Hepatocyte (in vitro differentiated cells): ENCODE data around the gene RBMS1. TPM values are rescaled to one million over a fixed set of nuclear protein-coding genes. Genes with fewer than 3 reads are reported as not detected.

Source experiments
- DNase-seq: peaks from one replicate; pipeline ENCODE4 v3.0.0-alpha.2; 2016; ENCODE audit warnings: low spot score
- H2AFZ ChIP-seq: fragments of 200-600 bp; sonication (generic); 2 replicates; pipeline ENCODE4 v1.6.0; 2016; ENCODE audit warnings: antibody characterized with exemption, mild to moderate bottlenecking
- H3K27ac ChIP-seq: fragments of 200-600 bp; sonication (generic); 2 replicates; pipeline ENCODE4 v1.5.1; 2016; ENCODE audit warnings: mild to moderate bottlenecking
- H3K27me3 ChIP-seq: fragments of 200-600 bp; sonication (generic); 2 replicates; pipeline ENCODE4 v1.6.1; 2016
- H3K36me3 ChIP-seq: fragments of 200-600 bp; sonication (generic); replicated peaks from 2 replicates; pipeline ENCODE4 v1.5.1; 2016; ENCODE audit warnings: low read depth; ENCODE audit not compliant: insufficient read depth
- H3K4me1 ChIP-seq: fragments of 200-600 bp; sonication (generic); 2 replicates; pipeline ENCODE4 v1.5.1; 2016; ENCODE audit warnings: mild to moderate bottlenecking, moderate library complexity; ENCODE audit not compliant: insufficient read depth
- H3K4me2 ChIP-seq: fragments of 200-600 bp; sonication (generic); 2 replicates; pipeline ENCODE4 v1.6.0; 2016
- H3K4me3 ChIP-seq: fragments of 200-600 bp; sonication (generic); 2 replicates; pipeline ENCODE4 v1.5.1; 2016; ENCODE audit warnings: mild to moderate bottlenecking
- H3K79me2 ChIP-seq: fragments of 200-600 bp; sonication (generic); 2 replicates; pipeline ENCODE4 v1.6.0; 2017; ENCODE audit warnings: mild to moderate bottlenecking
- H3K9me2 ChIP-seq: fragments of 200-600 bp; sonication (generic); replicated peaks from 2 replicates; pipeline ENCODE4 v1.6.0; 2017; ENCODE audit warnings: mild to moderate bottlenecking; ENCODE audit not compliant: insufficient read depth
- H3K9me3 ChIP-seq: fragments of 200-600 bp; sonication (generic); 2 replicates; pipeline ENCODE4 v1.5.1; 2016; ENCODE audit warnings: low read depth, mild to moderate bottlenecking
- H4K20me1 ChIP-seq: fragments of 200-600 bp; sonication (generic); 2 replicates; pipeline ENCODE4 v1.6.0; 2016; ENCODE audit warnings: mild to moderate bottlenecking; ENCODE audit not compliant: insufficient read depth, poor library complexity, severe bottlenecking
- CTCF ChIP-seq: fragments of 200-600 bp; sonication (generic); IDR thresholded peaks from 2 replicates; pipeline ENCODE4 v1.5.1; 2016; ENCODE audit warnings: antibody characterized with exemption, mild to moderate bottlenecking; ENCODE audit not compliant: poor library complexity
- EZH2 ChIP-seq: fragments of 200-600 bp; sonication (generic); IDR thresholded peaks from 2 replicates; pipeline ENCODE4 v1.6.1; 2016; ENCODE audit warnings: antibody characterized with exemption, mild to moderate bottlenecking, borderline replicate concordance
- EZH2phosphoT487 ChIP-seq: fragments of 200-600 bp; sonication (generic); IDR thresholded peaks from one replicate; pipeline ENCODE4 v1.6.1; 2018; ENCODE audit warnings: antibody characterized with exemption, mild to moderate bottlenecking, low read depth, moderate library complexity; ENCODE audit not compliant: unreplicated experiment, severe bottlenecking
- WGBS: methylation state at CpG from one replicate; pipeline ENCODE4 v1.1.6; 2016; ENCODE audit warnings: low lambda C conversion rate; ENCODE audit errors: missing lambda C conversion rate; 5-methylcytosine and 5-hydroxymethylcytosine counted together
- polyA plus RNA-seq: library from polyadenylated mRNA; unstranded; fragments of >200 nt; fragmentation: Nextera tagmentation; extraction: Ambion mirVana; gene quantifications from 2 replicates; pipeline ENCODE4 v1.2.1, GENCODE V29; 2016
- total RNA-seq: library from RNA; depleted of rRNA; stranded (reverse); fragments of >200 nt; gene quantifications from 2 replicates; pipeline ENCODE4 v1.2.3, GENCODE V29; 2014

Gene RBMS1
- total and polyA plus RNA-seq, 2 experiments from 2014 or later = 87.9 to 103 TPM

- Histone ChIP-seq H3K4me3 (no peak overlapping the region), H3K4me2 (no peak overlapping the region), H3K27ac (peak overlapping the region; percentile 14), H3K36me3 (no peaks in the 10 kb centered on the region), H3K9me2 (no peaks in the 10 kb centered on the region), H3K9me3 (no peaks in the 10 kb centered on the region), H3K79me2 (peaks cover 100% of the 10 kb centered on the region), H2AFZ (no peak overlapping the region), H4K20me1 (peaks cover 83% of the 10 kb centered on the region), H3K4me1 (peaks cover 10% of the 10 kb centered on the region), H3K27me3 (no peaks in the 10 kb centered on the region)
- WGBS = 72% methylated on average over 1 of the region's 1 CpG
- no peak for TF ChIP-seq CTCF
- no peak for TF ChIP-seq EZH2phosphoT487
- TF ChIP-seq EZH2 = no peak
- no peak for DNase-seq
Observed at GRCh38 chr2:160394153-160394552, 99.5 kb downstream of the RBMS1 start.

- no peaks in the 10 kb centered on the region for H3K9me3 ChIP-seq
- H3K9me2 ChIP-seq = no peaks in the 10 kb centered on the region
- H3K27ac ChIP-seq = no peak overlapping the region
- H3K4me2 ChIP-seq = no peak overlapping the region
- TF ChIP-seq EZH2phosphoT487 = no peak
- no peak for TF ChIP-seq EZH2
- no peak for TF ChIP-seq CTCF
- H3K4me1 ChIP-seq = peaks cover 21% of the 10 kb centered on the region
- H3K79me2 ChIP-seq = peaks cover 100% of the 10 kb centered on the region
- no peaks in the 10 kb centered on the region for H3K27me3 ChIP-seq
- no peaks in the 10 kb centered on the region for H3K36me3 ChIP-seq
- 59% methylated on average over 3 of the region's 3 CpGs for WGBS
- H3K4me3 ChIP-seq = no peak overlapping the region
- no peak for DNase-seq
- no peak overlapping the region for H2AFZ ChIP-seq
- peaks cover 86% of the 10 kb centered on the region for H4K20me1 ChIP-seq
Observed at GRCh38 chr2:160392201-160392600, 101.4 kb downstream of the RBMS1 start.

GRCh38 chr2:160390544-160391455 is 102.8 kb downstream of the RBMS1 start:
- Histone ChIP-seq H3K36me3 (no peaks in the 10 kb centered on the region), H3K4me3 (no peak overlapping the region), H4K20me1 (peaks cover 86% of the 10 kb centered on the region), H3K79me2 (peaks cover 100% of the 10 kb centered on the region), H3K4me1 (peaks cover 22% of the 10 kb centered on the region), H3K27ac (no peak overlapping the region), H2AFZ (no peak overlapping the region), H3K4me2 (no peak overlapping the region), H3K9me3 (no peaks in the 10 kb centered on the region), H3K9me2 (no peaks in the 10 kb centered on the region), H3K27me3 (no peaks in the 10 kb centered on the region)
- no peak for TF ChIP-seq EZH2phosphoT487
- TF ChIP-seq CTCF = no peak
- no peak for TF ChIP-seq EZH2
- 88% methylated on average over 7 of the region's 7 CpGs for WGBS
- no peak for DNase-seq
